Nucleus accumbens (tissue), 56 donors: ENCODE data around the gene COG6.

Experiments
- DNase-seq, 56 donors: peaks; one replicate each; lab custom pipeline; 2025; lab: John Stamatoyannopoulos, UW

Gene COG6

DNA sequence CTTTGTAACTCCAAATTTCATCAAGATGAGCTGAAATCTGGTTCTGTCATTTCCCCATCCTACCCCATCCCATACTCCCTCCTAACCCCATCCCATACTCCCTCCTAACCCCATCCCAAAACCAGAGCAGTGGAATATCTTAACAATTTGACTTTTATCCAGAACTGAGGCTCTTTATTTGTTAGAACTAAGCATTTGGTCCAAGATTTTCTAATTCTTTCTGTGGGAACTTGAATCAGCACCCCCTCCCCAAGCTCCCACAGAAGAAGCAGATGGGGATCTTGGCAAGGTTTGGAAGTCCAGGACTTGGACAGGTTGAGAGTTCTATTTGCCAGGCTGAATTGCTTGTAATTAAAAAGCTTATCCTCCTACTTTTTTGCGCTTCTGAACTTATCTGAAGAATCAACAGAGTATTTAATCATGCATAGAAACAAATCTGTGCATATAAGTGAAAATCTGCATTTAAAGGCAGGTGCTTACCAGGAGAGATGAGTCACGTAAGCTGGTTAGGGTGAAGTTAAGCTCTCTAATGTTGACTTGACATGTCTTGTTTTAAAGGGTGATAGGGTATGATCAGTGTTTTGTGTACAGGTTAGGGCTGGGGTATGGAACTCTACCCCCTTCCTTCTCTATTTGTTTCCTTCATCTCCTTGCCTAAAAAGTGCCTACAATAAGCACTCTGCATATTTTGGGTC lies 111.1 kb downstream of the COG6 start:
- peak in 10 of 56 donors; percentile 1 to 77 (median 30) for DNase-seq

DNA sequence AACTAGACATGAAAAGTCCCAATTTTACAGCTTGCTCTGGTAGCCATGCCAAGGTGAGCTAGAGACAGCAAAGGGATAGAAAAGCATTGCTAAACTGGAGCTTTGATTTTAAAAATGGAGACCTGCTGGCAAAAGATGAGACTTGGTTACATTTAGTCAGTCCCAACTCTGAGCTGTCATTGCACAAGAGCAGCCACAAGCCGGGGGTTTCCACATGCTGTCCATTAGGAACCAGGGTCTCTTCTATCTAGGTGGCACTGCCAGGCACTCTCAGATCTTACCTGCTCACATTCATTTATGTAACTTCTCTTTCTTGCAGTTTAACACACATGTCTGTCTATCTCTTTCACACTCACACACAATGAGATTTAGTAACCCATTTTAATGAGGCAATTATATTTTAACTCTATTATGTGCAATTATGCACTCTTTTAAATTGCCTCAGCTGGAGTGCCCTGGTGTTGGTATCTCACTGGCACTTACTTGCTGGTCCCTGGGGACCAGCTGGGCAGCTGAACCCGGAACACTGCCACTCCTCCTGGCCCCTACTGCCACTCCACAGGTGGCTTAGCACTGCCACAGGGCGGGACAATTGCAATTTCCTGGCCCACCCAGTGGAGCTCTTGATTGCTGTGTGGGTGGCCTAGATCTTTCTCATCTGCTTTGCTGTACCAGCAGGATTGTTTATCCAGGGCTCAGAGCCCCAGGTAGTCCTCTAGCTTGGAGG lies 112.5 kb downstream of the COG6 start:
- peak in 1 of 56 donors; percentile 3 for DNase-seq

DNA sequence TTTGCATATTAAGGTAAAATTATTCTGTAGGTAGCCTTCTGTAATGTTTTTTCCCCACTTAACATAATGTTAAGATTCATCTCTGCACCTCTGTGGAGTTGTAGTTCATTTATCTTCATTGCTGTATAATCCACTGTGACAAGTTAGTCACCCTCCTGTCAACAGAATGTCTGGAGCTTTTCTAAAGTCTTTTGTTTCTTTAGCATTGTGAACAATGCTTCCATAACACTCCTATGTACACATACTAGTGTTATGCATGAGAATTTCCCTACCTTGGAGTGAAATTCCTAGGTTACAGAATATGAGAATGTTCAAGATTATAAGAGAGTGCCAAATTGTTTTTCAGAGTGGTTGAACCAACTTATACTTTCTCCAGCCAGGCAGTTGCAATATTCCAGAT lies 113.5 kb downstream of the COG6 start:
- DNase-seq, result no peak

DNA sequence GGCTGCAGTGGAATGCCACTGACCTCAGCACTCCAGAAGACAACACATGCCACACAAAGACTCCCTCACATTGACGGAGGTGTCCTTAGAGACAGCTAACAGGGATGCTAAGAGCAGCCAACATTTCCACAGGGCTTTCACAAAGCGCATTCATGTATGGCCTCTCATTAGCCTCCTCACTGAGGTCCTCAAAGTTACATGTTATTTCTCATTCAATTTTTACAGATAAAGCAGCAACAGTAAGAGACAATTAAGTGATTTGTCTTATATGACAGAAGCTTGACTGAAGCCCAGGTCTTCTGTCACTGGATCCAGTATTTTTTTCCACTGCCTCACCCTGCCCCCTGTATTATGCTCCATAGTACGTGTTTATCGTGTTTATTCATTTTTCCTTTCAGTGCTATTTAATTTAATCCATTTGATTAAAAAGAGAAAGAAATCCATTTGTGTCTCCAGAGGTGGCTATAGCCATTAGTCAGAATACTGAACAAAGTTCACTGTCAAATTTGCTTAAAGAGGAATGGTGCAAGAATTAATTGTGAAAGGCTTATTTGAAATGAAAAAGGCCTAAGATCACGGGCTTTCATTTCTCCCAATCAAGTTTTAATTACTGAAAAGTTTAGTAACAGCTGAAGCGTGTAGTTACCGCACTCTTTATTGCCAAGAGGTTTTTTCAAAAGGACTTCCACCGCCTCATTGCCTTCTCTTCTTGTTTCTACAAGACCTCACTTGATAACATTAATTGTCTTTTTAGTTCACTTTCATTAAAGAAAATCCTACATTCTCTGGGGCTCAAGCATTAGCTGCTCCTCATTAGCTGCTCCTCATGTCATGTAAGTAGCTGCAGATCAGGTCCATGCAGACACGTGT lies 115.0 kb downstream of the COG6 start:
- DNase-seq, result no peak

DNA sequence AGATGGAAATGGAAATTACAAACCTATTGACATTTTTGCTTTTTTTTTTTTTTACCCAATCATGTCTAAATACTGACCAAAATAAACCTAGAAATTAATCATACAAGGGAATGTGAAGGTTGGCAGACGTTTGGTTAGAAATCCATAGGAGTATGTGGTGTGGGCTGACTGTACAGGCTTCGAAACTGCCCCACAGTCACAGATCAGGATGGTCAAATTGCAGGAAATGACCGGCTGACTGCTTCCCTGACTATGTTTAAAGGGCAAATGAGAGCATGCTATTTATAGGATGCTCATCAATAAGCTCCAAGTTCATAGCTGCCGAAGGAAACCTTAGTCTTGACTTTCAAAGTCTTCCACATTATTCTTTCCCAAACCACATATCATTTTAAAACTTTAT lies 118.4 kb downstream of the COG6 start:
- no peak for DNase-seq

DNA sequence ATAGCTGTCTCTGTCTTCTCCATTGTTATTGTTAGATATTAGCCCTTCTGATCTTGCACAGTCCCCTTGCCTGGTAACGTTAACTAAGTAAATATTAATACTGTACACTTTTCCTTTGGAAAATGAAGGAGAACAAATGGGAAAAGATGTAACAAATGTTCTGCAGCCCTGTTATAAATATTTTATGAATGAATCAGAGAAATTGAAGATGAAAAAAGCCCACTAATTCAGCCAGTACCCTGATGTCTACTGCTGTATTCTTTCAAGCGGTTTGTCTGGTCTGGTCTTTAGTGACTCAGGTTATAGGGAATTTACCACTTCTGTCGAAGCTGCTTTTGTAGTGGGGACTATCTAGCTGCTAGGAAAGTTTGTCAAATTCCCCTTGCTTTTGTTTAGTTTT lies 121.0 kb downstream of the COG6 start:
- no peak for DNase-seq

DNA sequence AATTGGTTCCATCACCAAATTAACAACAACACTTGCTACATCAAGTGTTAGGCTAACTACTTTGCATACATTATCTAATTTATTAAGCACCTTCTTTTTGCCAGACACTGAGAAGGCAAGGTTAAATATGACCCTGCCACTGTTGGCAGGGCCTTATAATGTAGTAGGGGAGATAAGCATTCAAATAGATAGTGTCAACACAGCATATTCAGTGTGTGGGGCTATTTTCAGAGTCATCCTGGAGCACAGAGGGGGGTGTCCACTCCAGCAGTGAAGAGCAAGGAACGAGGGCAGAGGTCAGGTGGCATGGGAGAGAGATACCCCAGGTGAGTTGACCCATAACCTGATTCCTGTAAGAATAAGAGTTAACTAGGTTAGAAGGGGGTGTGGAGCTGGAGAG lies 121.6 kb downstream of the COG6 start:
- DNase-seq, result no peak

DNA sequence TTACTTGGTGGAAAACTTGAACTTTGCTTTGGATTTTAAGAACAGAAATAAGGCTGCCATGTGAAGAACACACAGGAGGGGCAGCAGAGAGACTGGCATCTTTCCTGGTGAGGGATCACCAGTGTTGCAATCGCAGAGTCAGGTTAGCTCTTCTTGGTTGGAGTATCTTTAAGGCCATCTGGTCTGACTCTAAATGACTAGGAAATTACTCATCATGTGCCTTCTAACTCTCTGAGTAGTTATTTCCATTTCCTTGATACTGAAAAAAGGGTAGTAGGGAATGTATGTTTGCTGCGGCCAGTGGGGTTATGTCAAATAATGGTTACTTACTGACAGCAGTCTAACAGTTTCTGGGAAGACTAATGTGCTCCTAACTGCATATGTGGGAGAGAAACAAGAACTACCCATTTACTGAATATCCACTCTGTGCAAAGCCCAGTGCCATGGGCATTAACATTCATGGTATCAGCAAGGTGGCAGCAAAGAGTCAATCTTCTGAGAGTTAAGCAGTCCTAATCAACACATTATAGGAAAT lies 122.1 kb downstream of the COG6 start:
- no peak for DNase-seq

DNA sequence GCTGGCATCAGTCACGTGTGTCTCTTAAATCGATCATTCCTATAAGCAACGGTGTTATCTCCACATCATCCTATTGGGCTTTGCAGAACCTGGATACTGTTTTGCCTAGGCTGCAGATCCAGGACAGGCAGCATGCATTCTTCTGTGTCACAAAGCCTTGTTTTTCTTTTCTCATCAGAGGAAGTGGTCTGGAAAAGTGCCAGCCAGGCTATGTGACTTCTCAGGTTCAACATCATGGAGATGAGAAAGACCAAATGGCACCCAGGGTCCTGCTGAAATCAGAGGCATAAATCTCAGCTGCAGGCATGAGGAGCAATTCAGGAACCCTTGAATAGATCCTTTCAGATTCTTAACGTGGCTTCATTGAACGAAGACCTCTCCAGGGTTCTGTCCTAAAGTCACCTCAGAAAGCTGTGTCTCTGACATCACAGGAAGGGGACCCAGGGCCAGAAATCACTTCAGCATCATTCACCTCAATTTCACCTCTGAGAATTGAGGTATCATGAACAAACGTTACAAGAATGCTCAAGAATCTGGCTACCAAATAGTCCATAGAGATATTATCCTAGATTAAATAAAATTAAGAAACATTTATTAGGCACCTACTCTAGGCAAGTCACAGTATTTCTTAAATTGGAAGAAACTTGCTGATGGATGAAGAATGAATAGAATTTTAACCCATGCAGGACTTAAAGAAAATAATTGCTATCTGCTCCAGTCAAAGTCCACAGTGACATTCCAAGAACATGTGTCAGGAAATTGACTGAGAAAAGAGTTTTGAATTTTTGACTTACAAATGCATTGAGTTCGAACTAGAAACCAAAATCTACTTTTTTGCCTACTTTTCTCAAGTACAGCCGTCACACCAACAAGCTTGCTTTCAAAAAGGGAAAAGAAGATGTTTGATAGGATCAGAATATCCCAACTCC lies 124.1 kb downstream of the COG6 start:
- DNase-seq, result no peak

DNA sequence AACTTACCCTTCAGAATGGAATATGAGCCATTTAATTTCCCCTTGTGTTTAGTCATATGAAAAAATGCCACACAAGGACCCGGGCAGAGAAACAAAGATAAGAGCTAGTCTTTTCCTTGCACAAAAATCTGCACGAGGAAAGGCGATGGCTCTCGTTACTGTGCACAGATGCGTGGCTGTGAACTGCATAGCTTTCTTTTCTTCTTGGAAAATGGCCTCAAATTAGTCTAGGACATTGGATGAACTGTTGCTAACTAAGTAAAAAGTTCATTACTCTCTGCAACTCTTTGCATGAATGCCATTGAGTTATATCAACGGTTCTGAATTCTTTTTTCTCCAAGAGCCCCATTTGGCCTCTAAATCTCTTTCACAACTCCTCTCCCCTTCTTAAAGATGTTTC lies 125.2 kb downstream of the COG6 start:
- DNase-seq, result no peak

DNA sequence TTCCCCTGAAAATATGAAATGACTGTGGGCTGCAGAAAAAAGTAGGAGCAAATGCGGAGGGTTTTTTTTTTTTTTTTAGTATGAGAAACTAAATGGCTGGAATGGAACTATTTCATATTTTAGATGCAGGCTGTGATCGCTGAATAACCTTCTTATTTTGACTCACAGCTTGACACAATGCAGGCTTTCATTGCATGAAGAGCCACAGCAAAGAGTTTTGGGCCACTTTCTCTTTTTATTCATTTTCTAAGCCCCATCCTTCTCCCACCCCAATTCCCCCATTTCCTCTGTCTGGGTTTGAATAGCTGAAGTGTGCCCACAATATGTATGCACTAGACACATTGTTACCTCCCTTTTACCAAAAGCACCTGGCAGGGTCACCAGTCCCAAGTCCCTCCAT lies 125.9 kb downstream of the COG6 start:
- DNase-seq, result no peak

DNA sequence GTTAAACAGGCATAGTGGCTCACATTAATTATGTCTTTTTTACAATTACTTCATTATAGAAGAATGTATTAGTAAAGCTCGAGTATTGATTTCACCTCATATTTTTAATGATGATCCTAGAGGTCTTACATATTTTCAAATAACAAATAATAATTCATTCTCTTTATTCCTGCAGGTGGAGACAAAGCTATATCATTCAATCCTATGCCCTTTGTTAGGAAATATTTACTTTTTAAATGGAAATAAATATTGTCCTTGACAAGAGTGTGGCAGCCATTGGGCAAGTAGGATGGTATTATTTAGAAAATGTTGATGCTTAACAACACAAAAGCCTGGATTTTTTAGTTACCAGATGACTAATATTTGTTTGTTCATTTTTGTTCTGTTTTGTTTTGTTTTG lies 127.6 kb downstream of the COG6 start:
- DNase-seq, result no peak

DNA sequence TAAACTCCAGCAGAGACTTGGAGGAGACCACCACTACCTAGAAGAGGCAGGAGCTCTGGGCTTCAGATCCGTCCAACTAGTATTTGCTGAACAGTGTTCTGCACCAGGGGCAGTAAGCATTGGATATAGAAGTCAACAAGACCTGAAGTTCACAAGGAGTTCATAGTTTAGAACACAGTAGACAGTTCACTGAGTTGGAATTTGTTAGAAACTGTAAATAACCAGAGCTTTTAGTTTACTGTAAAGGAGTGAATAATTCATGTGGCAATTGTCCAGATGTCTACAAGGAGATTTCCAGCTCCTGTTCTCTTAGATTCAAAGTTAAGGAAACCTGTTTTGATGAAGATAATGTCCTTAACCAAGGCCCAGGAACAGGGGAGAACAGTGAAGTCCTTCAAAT lies 128.9 kb downstream of the COG6 start:
- no peak for DNase-seq

DNA sequence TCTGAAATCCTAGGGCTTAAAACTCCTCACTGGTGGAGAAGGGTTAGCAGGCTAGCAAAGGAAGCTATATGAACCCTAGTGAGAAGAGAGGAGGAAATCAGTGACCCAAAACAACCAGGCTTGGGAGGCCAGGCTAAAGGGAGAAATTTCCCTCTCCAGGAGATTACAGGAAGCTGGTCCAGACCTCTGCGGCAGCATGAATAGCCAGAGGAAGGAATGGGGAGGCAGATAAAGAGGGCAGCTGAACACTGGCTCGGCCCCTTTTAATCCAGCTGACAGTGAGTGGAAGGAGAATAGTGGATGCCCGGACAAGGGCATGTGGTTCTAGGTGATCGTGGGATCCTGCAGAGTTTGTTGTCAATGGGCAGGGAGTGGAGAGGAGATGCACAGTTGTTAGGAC lies 130.6 kb downstream of the COG6 start:
- DNase-seq, result no peak

DNA sequence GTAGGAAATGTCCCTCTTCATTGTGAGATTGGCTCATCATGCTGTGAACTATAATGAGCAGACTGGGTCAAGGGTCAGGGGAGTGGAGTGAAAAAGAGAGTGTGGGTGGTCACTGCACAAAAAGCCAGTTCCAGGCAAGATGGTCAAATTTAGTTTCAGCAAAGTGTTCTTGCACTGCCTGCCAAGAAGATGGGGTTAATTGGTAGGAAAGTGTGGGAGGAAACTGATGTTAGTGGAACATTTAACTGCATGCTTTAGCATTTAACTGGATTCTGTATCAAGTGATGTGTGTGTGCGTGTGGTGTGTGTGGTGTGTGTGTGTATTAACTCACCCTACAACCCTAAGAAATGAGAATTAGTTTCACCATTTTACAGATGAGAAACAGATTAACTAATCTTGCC lies 131.6 kb downstream of the COG6 start:
- DNase-seq, result no peak

DNA sequence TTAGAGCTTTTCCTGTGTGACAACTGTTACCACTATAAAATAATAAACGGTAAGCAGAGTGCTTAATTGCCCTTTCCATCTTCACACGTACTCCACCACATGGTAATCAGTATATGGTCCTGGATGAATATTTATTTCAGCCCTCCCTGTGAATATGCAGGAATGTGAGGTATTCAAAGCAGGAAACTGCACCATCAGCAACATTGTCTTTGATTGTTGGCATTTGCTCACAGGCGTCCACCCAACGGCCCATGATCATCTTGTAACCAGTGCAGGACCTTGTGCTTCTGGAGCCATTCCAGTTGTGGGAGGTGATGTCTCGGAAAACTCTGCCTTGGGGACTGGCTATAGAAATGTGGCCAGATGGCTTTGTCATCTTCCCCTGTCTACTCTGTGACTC lies 132.6 kb downstream of the COG6 start:
- no peak for DNase-seq

DNA sequence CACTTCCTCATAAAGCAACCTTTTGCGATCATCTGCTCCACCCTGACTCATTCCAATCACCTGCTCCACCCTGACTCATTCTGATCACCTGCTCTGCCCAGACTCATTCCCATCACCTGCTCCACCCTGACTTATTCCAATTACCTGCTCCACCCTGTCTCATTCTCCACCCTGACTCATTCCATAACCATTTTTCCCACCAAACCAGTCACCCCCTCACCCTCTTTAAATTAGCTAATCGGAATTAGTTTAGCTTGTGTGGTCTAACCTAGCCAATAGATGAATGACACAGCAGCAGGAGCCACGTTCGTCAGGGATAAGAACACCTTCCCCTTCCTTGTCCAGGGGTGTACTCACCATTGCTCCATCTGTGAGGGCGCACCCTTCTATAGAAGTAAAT lies 134.0 kb downstream of the COG6 start:
- peak in 12 of 56 donors; percentile 4 to 53 (median 26) for DNase-seq
